ENCODE measurements around the gene CCL5. TPM values are rescaled to one million over a fixed set of nuclear protein-coding genes. Genes with fewer than 3 reads are reported as not detected.

Gene CCL5
- total RNA-seq, 2 experiments from 2014 or later: 0.88 TPM; not detected in 1

DNA sequence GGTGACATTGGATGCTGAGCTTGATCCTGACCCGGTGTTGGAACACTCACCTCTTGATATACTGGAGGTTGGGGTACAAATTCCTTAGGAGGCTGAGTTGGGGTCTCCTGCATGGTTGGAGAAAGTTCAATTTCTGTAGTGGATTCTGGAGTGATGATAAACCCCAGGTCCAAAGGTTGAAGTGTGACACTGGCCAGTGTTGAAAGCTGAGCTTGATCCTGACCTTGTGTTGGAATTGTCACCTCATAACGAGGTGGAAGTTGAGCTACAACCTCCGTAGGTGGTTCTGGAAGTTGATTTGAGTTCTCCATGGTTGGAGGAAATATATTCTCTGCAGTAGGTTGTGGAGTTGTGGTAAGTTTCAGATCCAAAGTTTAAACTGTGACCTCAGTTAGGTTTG lies 29.2 kb upstream of the CCL5 start:
- no peaks in the 10 kb centered on the region for H4K20me1 ChIP-seq (ENCODE audit: insufficient read depth, low read length)
- no TSS peak for BruUV-seq (replicated peaks)
- no peak overlapping the region for H3K4me2 ChIP-seq (ENCODE audit: low read length)
- H3K27ac ChIP-seq (ENCODE audit: low read depth, low read length, poor library complexity, severe bottlenecking): no peak overlapping the region
- DNase-seq (ENCODE audit: low spot score): no peak
- ChIA-PET POLR2A (no interaction called here), CTCF (ENCODE audit: unreplicated experiment) (no interaction called here)
- H3K9me3 ChIP-seq (ENCODE audit: low read length): no peaks in the 10 kb centered on the region
- H3K4me3 ChIP-seq (ENCODE audit: low read depth, low read length, poor library complexity, severe bottlenecking): no peak overlapping the region
- no peak for TF ChIP-seq CTCF (conservative IDR thresholded peaks at IDR 0.05; ENCODE audit: low read length)
- no peak for TF ChIP-seq EZH2phosphoT487 (IDR thresholded peaks at IDR 0.05; ENCODE audit: borderline replicate concordance, low read depth, low read length)
- intact Hi-C loops (cut with micrococcal nuclease; ENCODE audit: unreplicated experiment): no loop called here
- no peaks in the 10 kb centered on the region for H3K79me2 ChIP-seq (ENCODE audit: insufficient read depth, low read depth, low read length)
- H3K36me3 ChIP-seq (ENCODE audit: insufficient read depth, low read length): no peaks in the 10 kb centered on the region
- H2AFZ ChIP-seq (ENCODE audit: low read length): no peak overlapping the region
- H3K9me2 ChIP-seq (ENCODE audit: insufficient read depth, low read length): no peaks in the 10 kb centered on the region
- no peaks in the 10 kb centered on the region for H3K4me1 ChIP-seq (ENCODE audit: insufficient read depth, low read length, poor library complexity, severe bottlenecking)

DNA sequence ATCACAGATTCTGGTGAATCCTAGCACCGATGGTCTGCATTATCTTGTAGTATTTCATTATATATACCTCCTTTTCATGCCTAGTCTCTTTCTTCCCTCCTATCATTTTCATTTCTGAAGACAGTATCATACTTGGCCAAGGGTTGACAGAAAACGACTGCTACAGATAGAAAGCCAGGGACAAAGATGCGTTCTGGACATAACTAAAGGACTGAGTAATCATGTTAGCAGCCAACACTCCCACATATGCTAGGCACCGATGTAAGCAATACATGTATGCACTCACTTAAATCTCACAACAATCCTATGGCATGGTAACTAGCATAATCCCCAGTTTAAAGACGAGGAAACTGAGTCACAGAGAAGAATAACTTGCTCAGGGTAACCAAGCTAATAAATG lies 27.5 kb upstream of the CCL5 start:
- no peak for TF ChIP-seq EZH2phosphoT487 (IDR thresholded peaks at IDR 0.05; ENCODE audit: borderline replicate concordance, low read depth, low read length)
- TF ChIP-seq CTCF (conservative IDR thresholded peaks at IDR 0.05; ENCODE audit: low read length): no peak
- no peaks in the 10 kb centered on the region for H4K20me1 ChIP-seq (ENCODE audit: insufficient read depth, low read length)
- no peaks in the 10 kb centered on the region for H3K9me2 ChIP-seq (ENCODE audit: insufficient read depth, low read length)
- intact Hi-C loops (cut with micrococcal nuclease; ENCODE audit: unreplicated experiment): no loop called here
- H2AFZ ChIP-seq (ENCODE audit: low read length): no peak overlapping the region
- BruUV-seq (replicated peaks): no TSS peak
- H3K27ac ChIP-seq (ENCODE audit: low read depth, low read length, poor library complexity, severe bottlenecking): no peak overlapping the region
- ChIA-PET CTCF (ENCODE audit: unreplicated experiment) (no interaction called here), POLR2A (no interaction called here)
- H3K4me3 ChIP-seq (ENCODE audit: low read depth, low read length, poor library complexity, severe bottlenecking): no peak overlapping the region
- no peaks in the 10 kb centered on the region for H3K79me2 ChIP-seq (ENCODE audit: insufficient read depth, low read depth, low read length)
- no peaks in the 10 kb centered on the region for H3K4me1 ChIP-seq (ENCODE audit: insufficient read depth, low read length, poor library complexity, severe bottlenecking)
- H3K4me2 ChIP-seq (ENCODE audit: low read length): no peak overlapping the region
- no peaks in the 10 kb centered on the region for H3K36me3 ChIP-seq (ENCODE audit: insufficient read depth, low read length)
- no peaks in the 10 kb centered on the region for H3K9me3 ChIP-seq (ENCODE audit: low read length)
- DNase-seq (ENCODE audit: low spot score): no peak

DNA sequence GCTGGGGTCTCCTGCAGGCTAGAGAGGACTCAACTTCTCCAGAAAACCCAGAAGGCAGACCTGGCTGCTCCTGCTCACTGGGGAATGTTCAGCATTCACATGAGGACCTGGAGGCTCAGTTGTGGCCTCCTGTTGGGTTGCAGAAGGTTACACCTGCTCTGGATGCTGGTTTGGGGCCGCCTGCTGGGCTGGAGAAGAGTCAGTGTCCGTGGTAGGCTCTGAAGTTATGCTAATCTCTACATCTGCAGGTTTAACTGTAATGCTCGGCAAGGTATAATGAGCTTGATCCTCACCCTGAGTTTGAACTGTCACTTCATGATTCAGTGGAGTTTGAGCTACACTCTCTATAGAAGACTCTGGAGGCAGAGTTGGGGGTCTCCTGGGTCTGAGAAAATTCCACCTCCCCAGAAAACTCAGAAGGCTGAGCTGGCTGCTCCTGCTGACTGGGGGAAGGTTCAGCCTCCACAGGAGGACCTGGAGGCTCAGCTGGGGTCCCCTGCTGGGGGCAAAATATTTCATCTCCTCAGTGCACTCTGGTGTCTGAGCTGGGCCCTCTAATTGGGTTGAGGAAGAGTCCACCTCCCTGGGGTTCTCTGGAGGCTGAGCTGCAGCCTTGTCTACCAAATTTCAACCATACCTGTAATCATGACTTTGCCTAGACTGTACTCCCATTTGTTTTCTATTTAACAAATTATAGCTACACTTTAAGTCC lies 26.9 kb upstream of the CCL5 start:
- Histone ChIP-seq H4K20me1 (ENCODE audit: insufficient read depth, low read length) (no peaks in the 10 kb centered on the region), H3K4me2 (ENCODE audit: low read length) (no peak overlapping the region), H3K4me1 (ENCODE audit: insufficient read depth, low read length, poor library complexity, severe bottlenecking) (no peaks in the 10 kb centered on the region), H3K79me2 (ENCODE audit: insufficient read depth, low read depth, low read length) (no peaks in the 10 kb centered on the region), H2AFZ (ENCODE audit: low read length) (no peak overlapping the region), H3K36me3 (ENCODE audit: insufficient read depth, low read length) (no peaks in the 10 kb centered on the region), H3K9me2 (ENCODE audit: insufficient read depth, low read length) (no peaks in the 10 kb centered on the region), H3K9me3 (ENCODE audit: low read length) (no peaks in the 10 kb centered on the region), H3K4me3 (ENCODE audit: low read depth, low read length, poor library complexity, severe bottlenecking) (no peak overlapping the region), H3K27ac (ENCODE audit: low read depth, low read length, poor library complexity, severe bottlenecking) (no peak overlapping the region)
- ChIA-PET CTCF (ENCODE audit: unreplicated experiment) (no interaction called here), POLR2A (no interaction called here)
- no TSS peak for BruUV-seq (replicated peaks)
- intact Hi-C loops (cut with micrococcal nuclease; ENCODE audit: unreplicated experiment): no loop called here
- TF ChIP-seq CTCF (conservative IDR thresholded peaks at IDR 0.05; ENCODE audit: low read length) (no peak), EZH2phosphoT487 (IDR thresholded peaks at IDR 0.05; ENCODE audit: borderline replicate concordance, low read depth, low read length) (no peak)
- DNase-seq (ENCODE audit: low spot score): no peak

All from OCI-LY7 (cell line).